ENCODE results near the gene RAMP3.
"Not testable (repeated sequence)": the region's sequence is repeated elsewhere in the genome, so short reads cannot be mapped to it uniquely, and the experiment has no call there.

The RAMP3 gene

GRCh38 chr7:45203936-45204445 is 46.4 kb downstream of the RAMP3 start:
- in situ Hi-C loops (cut with MboI; ENCODE audit: low pct_unique_long_range_greater_than_20kb, low sequenced_read_pairs, unreplicated experiment): no loop called here
- DNase-seq (ENCODE audit: low spot score): peak; percentile 59
- TF ChIP-seq, protein P1, sequence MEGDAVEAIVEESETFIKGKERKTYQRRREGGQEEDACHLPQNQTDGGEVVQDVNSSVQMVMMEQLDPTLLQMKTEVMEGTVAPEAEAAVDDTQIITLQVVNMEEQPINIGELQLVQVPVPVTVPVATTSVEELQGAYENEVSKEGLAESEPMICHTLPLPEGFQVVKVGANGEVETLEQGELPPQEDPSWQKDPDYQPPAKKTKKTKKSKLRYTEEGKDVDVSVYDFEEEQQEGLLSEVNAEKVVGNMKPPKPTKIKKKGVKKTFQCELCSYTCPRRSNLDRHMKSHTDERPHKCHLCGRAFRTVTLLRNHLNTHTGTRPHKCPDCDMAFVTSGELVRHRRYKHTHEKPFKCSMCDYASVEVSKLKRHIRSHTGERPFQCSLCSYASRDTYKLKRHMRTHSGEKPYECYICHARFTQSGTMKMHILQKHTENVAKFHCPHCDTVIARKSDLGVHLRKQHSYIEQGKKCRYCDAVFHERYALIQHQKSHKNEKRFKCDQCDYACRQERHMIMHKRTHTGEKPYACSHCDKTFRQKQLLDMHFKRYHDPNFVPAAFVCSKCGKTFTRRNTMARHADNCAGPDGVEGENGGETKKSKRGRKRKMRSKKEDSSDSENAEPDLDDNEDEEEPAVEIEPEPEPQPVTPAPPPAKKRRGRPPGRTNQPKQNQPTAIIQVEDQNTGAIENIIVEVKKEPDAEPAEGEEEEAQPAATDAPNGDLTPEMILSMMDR (IDR thresholded peaks at IDR 0.05; ENCODE audit: extremely low read depth, insufficient read depth, missing control alignments): no peak

DNA sequence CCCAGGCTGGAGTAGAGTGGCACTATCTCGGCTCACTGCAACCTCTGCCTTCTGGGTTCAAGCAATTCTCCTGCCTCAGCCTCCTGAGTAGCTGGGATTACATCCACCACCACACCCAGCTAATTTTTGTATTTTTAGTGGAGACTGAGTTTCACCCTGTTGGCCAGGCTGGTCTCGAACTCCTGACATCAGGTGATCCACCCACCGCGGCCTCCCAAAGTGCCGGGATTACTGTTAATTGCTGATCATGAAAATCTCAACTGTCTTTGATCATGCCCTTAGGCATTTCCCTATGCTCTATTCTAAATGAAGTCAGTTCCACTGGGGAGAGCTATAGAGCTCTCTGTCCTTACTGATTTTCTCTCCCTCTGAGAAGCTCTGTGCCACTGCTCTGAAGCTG is 48.7 kb downstream of the RAMP3 start:
- in situ Hi-C loops (cut with MboI; ENCODE audit: low pct_unique_long_range_greater_than_20kb, low sequenced_read_pairs, unreplicated experiment): not testable (repeated sequence)

DNA sequence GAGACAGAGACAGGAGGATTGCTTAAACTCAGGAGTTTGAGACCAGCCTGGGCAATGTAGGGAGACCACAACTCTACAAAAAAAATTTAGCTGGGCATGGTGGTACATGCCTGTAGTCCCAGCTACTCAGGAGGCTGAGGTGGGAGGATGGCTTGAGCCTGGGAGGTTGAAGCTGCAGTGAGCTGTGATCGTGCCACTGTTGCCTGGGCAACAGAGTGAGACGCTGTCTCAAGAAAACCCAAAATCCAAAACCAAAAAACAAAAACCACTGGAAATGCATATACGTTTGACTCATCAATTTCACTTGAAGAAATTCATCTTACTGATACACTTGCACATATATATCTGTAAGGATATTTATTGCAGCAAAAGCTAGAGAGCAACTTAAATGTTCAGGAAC is 52.3 kb downstream of the RAMP3 start:
- in situ Hi-C loops (cut with MboI; ENCODE audit: low pct_unique_long_range_greater_than_20kb, low sequenced_read_pairs, unreplicated experiment); DNase-seq (ENCODE audit: low spot score): not testable (repeated sequence)

More for the DNA sequence above, 48.7 kb downstream of the RAMP3 start:
- DNase-seq (ENCODE audit: low spot score): not testable (repeated sequence)

DNA sequence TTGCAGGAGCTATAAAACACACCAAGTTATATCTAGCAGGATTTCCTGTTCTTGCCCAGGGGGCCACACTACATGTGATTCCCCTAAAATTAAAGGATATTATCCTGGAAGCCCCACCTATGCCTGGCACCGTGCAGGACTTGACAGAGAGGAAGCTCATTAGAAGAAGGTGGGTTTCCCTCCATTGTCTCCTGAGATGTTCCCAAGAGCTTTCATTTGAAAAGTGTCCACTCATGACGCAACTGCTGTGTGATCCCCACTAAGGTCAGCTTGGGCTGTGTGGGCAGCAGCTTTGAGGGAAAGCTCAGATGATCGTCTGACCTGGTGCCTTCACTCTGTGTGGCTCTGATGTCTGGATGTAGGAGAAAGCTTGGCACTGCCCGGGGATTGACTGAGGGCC is 53.5 kb downstream of the RAMP3 start:
- TF ChIP-seq, protein P1 (IDR thresholded peaks at IDR 0.05; ENCODE audit: extremely low read depth, insufficient read depth, missing control alignments): no peak
- in situ Hi-C loops (cut with MboI; ENCODE audit: low pct_unique_long_range_greater_than_20kb, low sequenced_read_pairs, unreplicated experiment): no loop called here
- no peak for DNase-seq (ENCODE audit: low spot score)

- in situ Hi-C loops (cut with MboI; ENCODE audit: low pct_unique_long_range_greater_than_20kb, low sequenced_read_pairs, unreplicated experiment): no loop called here
- DNase-seq (ENCODE audit: low spot score): no peak
- TF ChIP-seq, protein P1 (IDR thresholded peaks at IDR 0.05; ENCODE audit: extremely low read depth, insufficient read depth, missing control alignments): no peak
Measured at GRCh38 chr7:45211958-45212357, 54.4 kb downstream of the RAMP3 start.

DNA sequence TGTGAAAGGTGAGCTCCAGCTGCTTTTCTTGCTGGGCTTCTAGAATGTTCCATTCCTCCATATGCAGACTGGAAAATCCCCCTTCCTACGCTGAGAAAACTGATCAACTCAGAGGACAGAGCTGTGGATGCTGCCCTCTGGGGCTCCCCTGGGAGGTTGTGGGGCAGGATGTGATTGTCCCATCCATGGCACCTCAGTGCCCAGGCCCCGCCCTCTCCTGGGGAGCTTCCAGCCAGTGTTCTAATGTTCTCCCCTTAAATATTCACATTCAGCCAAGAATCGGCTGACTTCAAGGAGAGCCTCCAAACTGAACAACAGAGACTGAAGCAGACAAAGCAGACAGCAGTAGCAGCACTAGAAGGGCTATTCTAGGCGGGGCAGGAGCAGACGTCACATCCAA is 55.0 kb downstream of the RAMP3 start:
- DNase-seq (ENCODE audit: low spot score): no peak
- in situ Hi-C loops (cut with MboI; ENCODE audit: low pct_unique_long_range_greater_than_20kb, low sequenced_read_pairs, unreplicated experiment): no loop called here
- TF ChIP-seq, protein P1 (IDR thresholded peaks at IDR 0.05; ENCODE audit: extremely low read depth, insufficient read depth, missing control alignments): no peak

DNA sequence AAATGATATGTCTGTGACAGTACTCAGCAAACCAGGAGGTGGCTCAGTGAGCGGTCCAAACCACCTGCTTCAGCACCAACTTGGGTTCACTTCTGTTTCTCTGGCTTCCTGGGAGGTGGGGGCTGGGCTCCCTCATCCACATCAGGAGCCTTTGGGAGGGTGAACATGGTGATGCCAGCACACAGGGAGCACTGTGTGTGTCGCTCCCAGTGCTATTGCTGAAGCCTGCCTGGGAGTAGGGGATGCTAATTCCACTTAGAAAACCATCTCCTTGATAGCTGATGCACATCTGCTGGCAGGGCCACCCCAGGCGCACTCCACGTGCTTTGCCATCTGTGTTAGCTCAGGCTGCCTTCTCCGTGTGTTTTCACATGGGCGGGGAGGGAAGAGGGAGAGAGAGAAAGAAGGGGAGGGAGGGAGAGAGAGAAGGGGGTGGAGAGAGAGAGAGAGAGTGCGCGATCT is 58.0 kb downstream of the RAMP3 start:
- in situ Hi-C loops (cut with MboI; ENCODE audit: low pct_unique_long_range_greater_than_20kb, low sequenced_read_pairs, unreplicated experiment): no loop called here
- TF ChIP-seq, protein P1 (IDR thresholded peaks at IDR 0.05; ENCODE audit: extremely low read depth, insufficient read depth, missing control alignments): no peak
- no peak for DNase-seq (ENCODE audit: low spot score)

DNA sequence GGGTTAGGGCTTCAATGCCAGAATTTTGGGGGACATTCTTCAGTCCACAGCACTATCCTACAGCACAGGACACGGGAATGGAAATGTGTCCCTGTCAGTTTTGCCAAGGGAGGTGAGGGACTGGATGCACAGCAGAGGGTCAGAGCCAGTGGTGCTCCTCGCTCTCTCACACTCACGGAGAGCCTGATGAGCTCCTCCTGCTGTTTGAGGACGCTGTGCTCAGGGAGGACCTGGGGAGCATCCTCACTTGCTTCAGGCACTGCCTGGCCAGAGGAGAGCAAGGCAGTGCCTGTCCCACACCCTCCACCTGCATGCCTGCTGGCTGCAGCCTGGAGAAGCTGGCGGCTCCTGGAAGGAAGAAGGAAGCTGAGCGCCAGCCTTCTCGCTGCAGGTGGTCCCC is 58.6 kb downstream of the RAMP3 start:
- TF ChIP-seq, protein P1 (IDR thresholded peaks at IDR 0.05; ENCODE audit: extremely low read depth, insufficient read depth, missing control alignments): no peak
- in situ Hi-C loops (cut with MboI; ENCODE audit: low pct_unique_long_range_greater_than_20kb, low sequenced_read_pairs, unreplicated experiment): no loop called here
- no peak for DNase-seq (ENCODE audit: low spot score)

All from GM13977 (cell line).